ENCODE measurements around the gene RASAL3.

RASAL3 gene

DNA sequence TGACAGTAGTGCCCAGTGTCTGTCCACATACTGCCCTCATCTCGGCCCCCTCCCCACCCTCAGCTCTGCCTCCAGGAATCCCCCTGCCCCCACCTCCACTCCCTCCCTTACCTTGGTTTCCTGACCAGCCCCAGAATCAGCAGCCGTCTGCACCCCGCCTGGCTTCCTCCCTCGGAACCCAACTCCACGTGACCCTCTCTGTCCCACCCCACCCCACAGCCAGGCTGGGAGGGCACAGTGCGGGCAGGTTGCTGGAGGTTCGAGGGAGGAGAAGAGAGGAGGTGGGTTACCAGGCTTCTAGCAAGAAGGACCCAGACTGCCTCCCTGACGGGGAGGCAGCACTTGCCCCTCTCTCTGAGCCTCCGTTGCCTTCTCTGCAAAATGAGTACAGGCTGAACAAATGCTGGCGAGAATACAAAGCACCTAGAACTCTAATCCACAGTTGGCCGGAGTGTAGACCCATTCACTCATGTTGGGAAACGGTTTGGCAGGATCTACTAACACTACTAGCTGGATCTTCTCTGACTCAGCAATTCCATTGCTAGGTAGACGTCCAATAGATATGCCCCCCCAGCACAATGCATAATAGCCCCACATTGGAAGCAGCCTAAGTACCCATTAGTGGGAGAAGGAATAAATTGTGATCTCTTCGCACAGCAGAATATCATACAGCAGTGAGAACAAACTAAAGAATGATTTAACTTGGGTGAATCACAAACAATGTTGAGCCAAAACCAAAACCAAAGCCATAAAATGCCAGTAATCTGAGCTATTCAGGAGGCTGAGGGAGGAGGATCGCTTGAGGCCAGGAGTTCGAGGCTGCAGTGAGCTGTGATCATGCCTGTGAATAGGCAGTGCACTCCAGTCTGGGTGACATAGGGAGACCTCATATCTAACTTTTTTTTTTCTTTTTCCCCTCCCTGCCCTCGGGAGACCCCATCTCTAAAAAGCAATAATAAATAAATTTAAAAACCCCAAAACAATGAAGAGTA is at the start of gene RASAL3:
RASAL3 (minus strand) TSS at position 151 of the 992 bp plus-strand sequence. CDS start 186 bp downstream, outside the sequence.
- H3K27ac ChIP-seq: no peak within 1 kb of the TSS
- TF ChIP-seq, protein P1, sequence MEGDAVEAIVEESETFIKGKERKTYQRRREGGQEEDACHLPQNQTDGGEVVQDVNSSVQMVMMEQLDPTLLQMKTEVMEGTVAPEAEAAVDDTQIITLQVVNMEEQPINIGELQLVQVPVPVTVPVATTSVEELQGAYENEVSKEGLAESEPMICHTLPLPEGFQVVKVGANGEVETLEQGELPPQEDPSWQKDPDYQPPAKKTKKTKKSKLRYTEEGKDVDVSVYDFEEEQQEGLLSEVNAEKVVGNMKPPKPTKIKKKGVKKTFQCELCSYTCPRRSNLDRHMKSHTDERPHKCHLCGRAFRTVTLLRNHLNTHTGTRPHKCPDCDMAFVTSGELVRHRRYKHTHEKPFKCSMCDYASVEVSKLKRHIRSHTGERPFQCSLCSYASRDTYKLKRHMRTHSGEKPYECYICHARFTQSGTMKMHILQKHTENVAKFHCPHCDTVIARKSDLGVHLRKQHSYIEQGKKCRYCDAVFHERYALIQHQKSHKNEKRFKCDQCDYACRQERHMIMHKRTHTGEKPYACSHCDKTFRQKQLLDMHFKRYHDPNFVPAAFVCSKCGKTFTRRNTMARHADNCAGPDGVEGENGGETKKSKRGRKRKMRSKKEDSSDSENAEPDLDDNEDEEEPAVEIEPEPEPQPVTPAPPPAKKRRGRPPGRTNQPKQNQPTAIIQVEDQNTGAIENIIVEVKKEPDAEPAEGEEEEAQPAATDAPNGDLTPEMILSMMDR (conservative IDR thresholded peaks at IDR 0.05): no peak

DNA sequence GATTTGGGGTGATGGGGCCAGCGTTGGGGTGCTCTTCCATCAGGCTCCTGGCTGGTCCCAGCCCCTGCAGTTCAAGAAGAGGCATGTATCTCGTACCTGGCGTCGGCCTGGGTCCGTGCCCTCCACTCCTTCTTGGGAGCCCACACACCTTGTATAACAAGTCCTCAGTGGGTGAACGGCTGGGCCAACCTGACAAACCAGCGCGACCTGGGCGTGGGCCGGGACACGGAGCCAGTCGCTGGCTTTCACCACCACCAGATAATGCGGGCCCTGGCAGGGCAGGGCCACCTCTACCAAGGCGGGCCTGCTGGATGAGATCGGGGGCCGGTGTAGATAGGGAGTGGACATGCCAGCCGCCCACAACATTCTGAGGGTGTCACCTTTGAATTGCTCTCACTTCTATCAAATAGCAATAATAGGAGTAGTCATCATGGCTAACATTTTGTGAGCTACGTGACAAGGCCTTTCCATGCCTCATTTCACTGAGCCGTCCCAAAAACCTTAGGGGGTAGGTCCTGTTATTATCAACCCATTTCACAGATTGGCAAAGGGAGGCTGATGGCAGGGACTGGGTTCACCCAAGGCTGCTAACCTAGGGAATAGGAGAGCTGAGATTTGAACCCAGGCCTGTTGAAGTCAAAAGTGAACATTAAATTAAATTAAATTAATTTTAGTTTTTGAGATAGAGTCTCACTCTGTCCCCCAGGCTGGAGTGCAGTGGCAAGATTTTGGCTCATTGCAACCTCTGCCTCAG is 47.5 kb upstream of the RASAL3 start:
- TF ChIP-seq, protein P1 (conservative IDR thresholded peaks at IDR 0.05): no peak
- no peak overlapping the region for H3K27ac ChIP-seq

DNA sequence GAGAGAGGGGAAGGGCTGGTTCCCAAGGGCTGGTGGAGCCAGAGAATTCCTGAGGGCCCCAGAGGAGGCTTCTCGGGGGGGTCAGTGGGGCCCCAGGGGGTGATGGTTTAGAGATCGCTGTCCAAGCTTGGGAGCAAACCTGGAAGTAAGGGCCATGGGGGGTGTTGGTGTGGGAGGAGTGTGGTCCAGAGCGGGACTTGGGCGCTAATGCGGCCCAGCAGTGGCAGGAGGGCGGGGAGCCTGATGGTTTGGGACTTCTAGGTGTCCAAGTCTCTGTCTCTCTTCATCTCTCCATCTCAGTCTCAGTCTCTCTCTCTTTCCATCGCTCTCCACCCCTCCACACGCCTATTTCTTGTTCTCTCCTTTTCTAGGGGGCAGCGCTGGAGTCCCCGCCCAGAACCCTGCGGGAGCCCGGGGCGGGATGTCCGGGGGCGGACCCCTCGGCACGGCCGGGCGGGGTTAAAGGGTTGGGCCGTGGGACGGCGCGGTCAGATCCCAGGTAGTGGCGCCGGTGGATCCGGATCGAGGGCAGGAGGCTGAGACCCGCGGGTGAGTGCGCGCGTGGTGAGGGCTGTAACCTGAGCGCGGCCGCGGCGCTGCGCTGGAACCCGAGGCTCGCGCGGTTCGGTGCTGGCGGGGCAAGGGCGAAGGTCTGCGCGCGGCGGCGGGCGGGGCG is 43.8 kb upstream of the RASAL3 start, which contains the start of gene CYP4F22:
CYP4F22 (plus strand) TSS at position 491 of the 676 bp plus-strand sequence. CDS start 16,812 bp downstream, outside the sequence.
- TF ChIP-seq, protein P1 (conservative IDR thresholded peaks at IDR 0.05): no peak
- peak within 1 kb of the TSS; percentile 48; the same call in 1 of the 2 replicates for H3K27ac ChIP-seq

DNA sequence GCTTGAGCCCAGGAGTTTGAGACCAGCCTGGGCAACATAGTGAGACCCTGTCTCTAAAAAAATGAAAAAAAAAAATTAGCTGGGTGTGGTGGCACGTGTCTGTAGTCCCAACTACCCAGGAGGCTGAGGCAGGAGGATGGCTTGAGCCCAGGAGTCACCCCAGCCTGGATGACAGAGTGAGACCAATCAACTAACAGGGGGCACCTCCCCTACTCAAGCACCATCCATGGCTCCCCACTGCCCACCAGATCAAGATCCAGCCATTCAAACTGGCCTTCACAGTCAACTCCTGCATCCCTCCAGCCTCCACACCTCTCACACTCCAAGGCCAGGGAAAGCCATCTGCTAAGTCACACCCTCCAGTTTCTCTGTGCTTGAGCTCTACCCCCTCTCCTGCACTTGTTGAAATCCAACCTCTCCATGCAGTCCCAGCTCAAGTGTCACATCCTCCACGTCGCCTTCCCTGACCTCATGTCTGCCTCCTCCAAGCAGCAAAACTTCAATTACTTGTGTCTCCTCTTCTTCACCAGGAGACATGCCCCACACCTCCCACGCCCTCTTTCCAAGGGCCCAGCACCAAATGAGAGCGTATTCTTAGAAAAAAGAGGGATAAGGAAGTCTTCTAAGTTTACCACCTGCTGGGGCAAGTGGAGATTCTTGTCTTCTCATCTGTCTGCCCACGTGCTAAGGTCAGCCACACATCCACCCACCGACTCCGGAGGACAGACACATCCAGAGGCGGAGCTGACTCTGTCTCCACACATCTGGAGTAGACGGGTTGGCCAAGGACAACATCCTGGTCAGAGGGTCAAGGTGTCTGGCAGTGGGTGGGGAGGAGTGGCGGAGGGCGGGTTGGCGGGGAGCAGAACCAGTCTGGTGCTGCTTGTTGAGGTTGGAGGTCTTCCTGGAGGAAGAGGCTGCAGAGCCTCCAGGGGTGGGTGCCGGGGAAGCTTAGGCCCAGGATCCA is 43.0 kb upstream of the RASAL3 start:
- TF ChIP-seq, protein P1 (conservative IDR thresholded peaks at IDR 0.05): no peak
- H3K27ac ChIP-seq: no peak overlapping the region

DNA sequence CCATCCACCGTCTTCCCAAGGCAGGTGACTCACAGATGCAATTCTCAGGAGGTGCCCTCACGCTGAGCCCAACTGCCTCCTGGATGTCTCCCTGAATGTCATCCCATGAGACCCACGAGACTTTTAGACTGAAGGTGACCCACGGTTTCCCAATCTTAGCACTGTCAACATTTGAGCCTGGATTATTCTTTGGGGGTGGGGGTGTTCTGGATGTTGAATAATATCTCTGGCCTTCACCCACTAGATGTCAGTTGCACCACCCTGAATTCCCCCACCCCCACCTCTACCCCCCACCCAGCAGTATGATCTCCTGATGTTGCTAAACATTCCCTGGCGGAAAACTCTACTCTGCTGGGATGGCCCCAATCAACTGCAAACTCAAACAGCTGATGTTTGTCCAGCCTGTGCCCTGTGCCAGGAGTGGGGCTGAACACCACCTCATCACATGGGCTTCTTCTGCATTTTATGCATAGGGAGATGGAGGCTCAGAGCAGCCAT is 41.8 kb upstream of the RASAL3 start:
- no peak overlapping the region for H3K27ac ChIP-seq
- TF ChIP-seq, protein P1 (conservative IDR thresholded peaks at IDR 0.05): no peak

DNA sequence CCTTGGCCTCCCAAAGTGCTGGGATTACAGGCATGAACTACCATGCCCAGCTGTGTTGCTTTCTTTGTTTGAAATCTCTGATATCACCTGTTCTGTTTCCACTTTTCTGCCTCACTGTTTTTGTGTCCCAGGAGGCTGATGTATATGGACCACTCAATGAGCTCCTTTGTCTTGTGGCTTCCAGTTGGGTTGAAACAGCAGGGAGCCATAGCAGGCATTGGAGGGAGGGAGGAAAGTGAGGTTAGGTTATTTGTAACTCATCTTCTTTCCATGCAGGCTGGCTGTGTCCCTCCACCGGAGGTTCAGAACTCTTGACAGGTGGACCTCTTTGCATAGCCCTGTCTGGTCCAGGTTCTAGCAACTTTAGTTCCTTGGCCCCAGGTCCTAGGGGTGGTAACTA is 37.9 kb upstream of the RASAL3 start:
- no peak overlapping the region for H3K27ac ChIP-seq
- TF ChIP-seq, protein P1 (conservative IDR thresholded peaks at IDR 0.05): no peak

Measured in VCaP (cell line).